Gastrocnemius medialis (tissue), 4 donors: ENCODE data around the gene ARFGAP1.

ENCODE experiments used
- POLR2A ChIP-seq, 2 donors: fragments of 450-650 bp; IDR thresholded peaks; one replicate each; pipeline ENCODE4 v1.6.1; 2017; ENCODE audit warnings: antibody characterized with exemption in 2 of 2, mild to moderate bottlenecking in 2 of 2, moderate library complexity in 2 of 2
- TF ChIP-seq, protein P1 (sequence below), 5 experiments: fragments of 450-650 bp in 3 of 5; fragments of 200-600 bp in 2 of 5; sonication (generic) in 2 of 5; IDR thresholded peaks in 4 of 5; conservative IDR thresholded peaks in 1 of 5; 1 replicate in 4 of 5; 2 replicates in 1 of 5; pipeline ENCODE4 v1.5.1; 2016 to 2019; ENCODE audit warnings: antibody characterized with exemption in 5 of 5, mild to moderate bottlenecking in 3 of 5, moderate library complexity in 3 of 5

DNA sequence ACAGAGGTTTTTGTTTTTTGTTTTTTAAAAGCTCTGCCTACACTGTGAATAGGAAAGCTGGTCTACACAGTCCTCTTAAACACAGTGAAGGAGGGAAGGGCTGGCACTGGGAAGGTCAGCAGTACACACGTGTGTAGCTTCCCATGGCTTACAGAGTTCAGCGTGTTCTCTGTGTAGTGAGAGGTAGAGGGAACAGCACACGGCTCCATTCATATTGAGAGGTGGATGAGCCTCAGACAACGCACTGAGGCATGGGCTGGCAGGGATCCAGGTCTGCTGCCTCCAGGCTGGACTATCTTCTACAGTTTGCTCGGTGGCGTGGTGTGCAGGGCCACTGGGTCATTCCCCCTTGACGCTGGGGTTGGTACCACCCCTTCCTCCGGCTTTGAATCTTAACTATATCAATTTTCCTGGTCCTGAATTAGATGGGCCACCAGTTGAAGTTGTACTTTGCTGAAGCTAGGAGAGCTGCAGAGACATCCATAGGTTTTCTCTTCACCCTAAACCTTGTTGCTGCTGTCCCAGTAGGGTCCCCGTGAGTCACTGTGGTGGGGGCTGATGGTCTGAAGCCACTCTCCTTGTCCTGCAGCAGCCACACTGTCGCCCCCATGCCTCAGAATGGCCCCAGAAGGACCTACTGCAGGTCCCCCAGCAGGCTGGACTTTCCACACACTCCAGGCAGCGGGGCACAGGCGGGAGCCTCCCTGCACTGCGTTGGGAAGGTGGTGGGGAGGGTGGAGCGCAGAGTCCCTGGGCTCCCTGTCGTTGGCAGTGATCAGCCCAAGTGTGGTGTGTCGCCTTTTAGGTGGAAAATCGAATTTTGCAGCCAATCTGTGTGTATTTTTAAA, 2.0 kb downstream of the ARFGAP1 start:
- TF ChIP-seq POLR2A (IDR thresholded peaks at IDR 0.05): no peak
- TF ChIP-seq, protein P1, sequence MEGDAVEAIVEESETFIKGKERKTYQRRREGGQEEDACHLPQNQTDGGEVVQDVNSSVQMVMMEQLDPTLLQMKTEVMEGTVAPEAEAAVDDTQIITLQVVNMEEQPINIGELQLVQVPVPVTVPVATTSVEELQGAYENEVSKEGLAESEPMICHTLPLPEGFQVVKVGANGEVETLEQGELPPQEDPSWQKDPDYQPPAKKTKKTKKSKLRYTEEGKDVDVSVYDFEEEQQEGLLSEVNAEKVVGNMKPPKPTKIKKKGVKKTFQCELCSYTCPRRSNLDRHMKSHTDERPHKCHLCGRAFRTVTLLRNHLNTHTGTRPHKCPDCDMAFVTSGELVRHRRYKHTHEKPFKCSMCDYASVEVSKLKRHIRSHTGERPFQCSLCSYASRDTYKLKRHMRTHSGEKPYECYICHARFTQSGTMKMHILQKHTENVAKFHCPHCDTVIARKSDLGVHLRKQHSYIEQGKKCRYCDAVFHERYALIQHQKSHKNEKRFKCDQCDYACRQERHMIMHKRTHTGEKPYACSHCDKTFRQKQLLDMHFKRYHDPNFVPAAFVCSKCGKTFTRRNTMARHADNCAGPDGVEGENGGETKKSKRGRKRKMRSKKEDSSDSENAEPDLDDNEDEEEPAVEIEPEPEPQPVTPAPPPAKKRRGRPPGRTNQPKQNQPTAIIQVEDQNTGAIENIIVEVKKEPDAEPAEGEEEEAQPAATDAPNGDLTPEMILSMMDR (IDR thresholded peaks at IDR 0.05 in 4 of 5, conservative IDR thresholded peaks at IDR 0.05 in 1 of 5): no peak
